HuH-7 (cell line): ENCODE results near the gene RNH1.

Experiments used
- DNase-seq: peaks from one replicate; pipeline ENCODE4 v3.0.0; 2011; ENCODE audit warnings: low spot score

The RNH1 gene

DNA sequence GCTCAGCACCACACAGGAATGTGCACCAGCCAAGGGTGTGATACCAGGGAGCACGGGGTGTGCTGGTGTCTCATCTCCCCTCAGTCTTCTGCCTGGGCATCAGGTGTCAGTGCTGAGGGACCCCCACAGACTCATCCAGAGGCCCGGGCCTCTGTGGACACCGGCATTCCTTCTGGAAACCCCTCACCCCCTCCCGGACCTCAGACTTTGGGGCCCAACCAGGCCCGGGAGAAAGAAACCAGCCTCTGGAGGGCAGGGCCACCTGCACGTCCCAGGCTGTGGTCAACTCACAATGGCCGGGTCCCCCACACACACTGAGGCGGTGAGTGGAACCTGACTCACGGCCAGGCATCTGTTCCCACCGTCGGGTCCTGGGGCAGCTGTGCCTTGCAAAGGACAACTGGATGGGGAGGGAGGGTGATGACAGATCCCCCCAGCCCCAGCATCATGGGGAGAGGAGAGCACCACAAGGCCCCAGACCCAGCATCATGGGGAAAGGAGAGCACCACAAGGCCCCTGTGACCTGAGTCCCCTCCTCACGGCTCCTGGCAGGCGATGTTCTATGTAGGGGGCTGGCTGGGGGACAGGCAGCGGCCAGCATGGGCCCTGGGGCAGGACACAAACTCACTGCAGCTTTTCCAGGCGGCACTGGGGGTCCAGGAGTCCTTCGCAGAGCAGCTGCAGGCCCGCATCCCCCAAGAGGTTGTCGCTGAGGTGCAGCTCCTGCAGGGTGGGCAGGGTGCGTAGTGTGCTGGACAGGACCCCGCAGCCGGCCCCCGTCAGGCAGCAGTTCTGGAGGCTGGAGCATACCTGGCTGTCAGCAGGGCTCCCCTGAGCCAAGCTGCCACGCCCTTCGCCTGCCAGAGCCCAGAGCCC lies 7.6 kb downstream of the RNH1 start:
- DNase-seq, result no peak

DNA sequence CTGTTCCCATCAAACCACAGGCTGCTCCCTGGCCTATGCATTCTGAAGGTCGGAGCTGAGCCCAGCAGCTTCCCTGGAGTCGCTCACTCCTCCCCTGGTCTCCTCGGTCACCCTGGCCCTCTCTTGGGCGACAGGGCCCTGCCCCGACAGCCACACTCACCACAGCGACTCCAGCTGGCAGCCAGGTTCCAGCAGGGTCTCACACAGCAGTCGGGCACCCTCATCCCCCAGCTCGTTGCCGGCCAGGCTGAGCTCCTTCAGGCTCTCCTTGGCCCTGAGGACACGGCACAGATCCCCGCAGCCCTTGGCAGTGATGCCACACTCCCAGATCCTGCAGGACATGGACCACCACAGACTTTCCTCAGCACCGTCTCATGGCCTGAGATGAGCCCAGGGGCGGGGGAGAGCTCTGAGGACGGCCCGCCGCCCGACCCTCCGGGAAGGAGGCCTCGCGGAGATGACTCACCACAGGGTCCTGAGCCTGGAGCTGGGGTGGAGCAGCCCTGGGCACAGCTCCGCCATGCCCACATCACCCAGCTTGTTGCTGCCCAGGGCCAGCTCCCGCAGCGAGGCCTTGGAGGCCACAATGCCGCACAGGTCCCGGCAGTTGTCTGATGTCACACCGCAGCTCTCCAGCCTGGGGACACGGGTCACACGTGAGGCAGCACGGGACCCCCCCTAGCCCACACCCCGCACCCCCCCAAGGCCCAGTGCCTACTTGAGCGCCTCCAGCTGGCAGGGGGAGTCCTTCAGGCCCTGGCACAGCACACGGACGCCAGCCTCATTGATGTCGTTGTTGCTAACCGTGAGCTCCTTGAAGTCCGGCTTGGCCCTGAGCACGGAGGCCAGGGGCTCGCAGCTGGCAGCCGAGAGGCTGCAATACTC lies 8.5 kb downstream of the RNH1 start:
- no peak for DNase-seq

DNA sequence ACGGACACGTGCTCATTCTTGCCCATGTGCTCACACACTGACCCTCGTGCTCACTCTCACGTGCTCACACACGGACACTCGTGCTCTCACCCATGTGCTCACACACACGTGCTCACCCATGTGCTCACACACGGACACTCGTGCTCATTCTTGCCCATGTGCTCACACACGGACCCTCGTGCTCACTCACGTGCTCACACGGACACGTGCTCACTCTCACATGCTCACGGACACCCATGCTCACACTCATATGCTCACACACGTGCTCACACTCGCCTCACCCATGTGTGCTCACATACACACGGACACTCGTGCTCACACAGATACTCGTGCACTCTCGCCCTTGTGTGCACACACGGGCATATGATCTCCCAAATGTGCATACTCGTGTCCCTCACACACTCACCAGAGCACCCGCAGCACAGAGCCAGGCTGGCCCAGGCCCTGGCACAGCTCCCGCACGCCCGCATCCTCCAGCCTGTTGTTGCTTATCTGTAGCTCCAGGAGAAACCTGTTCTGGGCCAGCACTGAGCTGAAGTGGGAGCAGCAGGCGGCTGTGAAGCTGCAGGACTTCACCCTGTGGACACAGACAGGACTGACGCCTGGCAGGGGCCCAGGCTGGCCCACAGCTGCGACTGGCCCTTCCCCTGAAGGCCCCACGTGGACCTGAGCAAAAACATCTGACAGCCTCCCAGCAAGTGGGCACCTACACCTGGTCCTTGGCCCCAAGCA lies 9.3 kb downstream of the RNH1 start:
- no peak for DNase-seq

DNA sequence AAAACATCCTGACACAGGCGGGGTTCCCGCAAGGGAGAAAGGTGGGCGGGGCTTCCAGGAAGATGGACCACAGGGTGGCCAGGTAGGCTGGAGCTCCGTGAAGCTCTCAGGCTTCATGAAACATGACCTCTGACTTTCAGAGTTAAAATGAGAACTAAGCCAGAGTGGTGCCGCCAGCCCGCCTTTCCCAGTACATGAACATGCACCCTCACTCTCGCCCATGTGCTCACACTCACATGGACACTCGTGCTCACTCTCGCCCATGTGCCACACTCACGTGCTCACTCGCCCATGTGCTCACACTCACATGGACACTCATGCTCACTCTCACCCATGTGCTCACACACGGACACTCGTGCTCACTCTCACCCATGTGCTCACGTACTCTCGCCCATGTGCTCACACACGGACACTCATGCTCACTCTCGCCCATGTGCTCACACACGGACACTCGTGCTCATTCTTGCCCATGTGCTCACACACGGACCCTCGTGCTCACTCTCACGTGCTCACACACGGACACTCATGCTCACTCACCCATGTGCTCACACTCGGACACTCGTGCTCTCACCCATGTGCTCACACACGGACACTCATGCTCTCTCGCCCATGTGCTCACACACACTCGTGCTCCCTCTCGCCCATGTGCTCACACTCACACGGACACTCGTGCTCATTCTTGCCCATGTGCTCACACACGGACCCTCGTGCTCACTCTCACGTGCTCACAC lies 10.0 kb downstream of the RNH1 start:
- no peak for DNase-seq

DNA sequence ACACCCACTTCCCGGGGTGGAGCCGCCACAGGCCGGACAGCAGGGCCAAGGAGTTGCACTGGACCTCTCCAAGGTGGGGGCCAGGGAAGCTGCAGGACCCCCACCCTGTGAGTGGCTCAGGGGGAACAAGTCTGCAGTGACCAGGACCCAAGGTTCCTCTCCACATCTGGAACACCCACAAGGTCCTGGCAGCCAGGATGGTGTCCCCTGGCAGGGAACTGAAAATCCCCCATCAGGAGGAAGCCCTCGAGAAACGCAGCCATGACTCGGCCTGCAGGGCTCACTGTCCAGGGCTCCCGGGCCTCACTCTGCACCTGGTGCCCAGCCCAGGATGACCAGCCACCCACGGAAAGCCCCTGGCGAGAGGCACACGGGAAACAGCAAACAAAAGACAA lies 11.5 kb downstream of the RNH1 start:
- DNase-seq, result no peak

DNA sequence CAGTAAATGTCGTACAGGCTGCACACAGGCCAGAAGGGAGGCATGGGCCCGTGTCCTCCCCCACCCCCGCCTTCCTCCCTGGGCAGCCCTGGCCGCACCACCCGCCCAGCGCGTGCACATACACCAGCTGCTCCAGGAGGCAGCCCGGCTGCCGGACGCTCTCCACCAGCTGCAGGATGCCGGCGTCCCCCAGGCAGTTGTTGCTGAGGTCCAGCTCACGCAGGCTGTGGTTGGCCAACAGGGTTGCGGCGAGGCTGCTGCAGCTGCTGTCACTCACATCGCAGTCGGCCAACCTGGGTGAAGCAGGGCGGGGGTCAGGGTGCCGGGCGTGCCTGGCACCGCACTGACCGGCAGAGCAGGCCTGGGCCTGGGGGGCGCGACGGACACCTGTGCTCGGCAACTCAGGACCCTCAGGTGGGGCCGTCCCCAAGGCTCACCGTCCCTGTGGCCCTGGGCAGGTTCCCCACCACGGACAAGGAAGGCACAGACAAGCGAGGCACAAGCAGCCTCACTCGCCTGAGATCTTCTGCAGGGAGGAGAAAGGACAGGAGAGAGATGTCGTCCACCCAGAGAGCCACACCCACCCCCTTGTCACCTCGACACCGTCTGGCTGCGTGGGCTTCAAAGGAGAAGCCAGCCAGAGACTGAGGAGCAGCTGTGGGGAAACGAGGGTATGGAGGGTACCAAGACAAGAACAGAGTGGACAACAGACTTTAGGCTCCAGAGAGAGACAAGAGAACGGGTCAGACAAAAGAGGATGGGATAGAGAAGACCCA lies 12.1 kb downstream of the RNH1 start:
- DNase-seq, result no peak

DNA sequence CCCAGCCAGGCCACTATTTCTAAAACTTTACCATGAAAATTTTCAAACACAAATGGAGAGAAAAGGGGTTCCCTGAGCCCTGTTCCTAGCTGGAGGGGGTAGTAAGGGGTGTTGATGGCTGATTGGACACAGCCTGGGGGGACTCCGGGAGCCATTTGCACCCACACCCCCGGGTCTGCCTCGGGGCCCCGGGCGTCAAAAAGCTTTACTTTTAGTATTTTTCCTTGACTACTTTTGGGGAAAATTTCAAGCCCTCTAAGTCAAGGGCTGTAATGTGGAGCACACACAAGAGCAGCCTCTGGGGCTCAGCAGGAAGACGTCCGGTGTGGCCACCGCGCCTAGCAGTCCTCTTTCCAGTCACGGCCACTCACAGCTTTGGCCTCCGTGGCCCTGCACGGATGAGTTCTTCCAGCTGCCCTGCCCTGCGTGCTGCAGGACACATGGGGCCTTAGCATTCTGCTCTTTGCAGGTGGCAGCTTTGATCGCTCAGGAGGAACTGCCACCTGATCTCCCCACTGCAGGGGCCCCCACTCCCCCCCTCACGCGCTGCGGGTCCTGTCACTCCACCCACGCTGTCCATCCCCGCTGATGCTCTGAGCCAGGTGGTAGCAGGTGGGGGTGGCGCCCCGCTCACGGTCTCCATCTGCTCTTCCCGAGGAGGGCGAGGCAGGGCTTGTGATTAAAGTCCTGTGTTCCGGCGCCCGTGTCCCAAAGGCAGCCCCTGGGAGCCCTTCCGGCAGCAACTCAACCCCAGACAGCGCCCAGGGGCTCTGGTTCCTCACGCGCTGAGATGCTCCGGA lies 14.4 kb downstream of the RNH1 start:
- DNase-seq, result no peak

DNA sequence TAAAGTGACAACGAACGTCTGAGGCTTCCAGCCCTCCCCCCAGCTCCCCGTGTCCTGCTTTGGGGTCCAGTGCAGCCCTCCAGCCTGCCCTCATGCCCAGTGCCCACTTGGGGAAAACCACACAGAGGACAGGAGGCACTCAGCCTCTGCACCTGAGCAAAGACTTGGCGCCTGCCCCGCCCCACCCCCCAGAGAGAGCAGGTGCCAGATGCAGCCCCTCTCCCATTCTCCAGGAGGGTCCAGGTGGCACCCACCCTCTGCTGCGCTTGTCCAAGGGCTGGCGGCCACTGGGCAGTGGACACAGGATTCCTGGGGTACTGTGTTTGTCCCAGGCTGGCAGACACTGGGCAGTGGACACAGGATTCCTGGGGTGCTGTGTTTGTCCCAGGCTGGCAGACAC lies 15.7 kb downstream of the RNH1 start:
- no peak for DNase-seq

DNA sequence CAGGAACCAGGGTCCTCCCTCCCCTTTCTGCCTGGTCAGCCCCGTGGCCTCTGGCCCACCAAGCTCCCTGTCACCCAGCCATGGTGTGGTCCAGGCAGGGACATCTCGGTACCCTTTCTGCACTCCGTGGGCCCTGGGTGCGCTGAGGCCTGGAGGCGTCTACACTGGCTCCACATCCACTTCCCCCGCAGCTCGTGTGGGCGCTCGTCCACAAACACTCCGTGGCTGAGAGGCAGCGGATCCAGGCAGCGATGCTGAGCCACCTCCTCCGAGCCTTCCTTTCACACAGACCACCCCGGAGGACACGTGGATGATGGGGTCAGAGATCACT lies 16.1 kb downstream of the RNH1 start:
- DNase-seq, result no peak

DNA sequence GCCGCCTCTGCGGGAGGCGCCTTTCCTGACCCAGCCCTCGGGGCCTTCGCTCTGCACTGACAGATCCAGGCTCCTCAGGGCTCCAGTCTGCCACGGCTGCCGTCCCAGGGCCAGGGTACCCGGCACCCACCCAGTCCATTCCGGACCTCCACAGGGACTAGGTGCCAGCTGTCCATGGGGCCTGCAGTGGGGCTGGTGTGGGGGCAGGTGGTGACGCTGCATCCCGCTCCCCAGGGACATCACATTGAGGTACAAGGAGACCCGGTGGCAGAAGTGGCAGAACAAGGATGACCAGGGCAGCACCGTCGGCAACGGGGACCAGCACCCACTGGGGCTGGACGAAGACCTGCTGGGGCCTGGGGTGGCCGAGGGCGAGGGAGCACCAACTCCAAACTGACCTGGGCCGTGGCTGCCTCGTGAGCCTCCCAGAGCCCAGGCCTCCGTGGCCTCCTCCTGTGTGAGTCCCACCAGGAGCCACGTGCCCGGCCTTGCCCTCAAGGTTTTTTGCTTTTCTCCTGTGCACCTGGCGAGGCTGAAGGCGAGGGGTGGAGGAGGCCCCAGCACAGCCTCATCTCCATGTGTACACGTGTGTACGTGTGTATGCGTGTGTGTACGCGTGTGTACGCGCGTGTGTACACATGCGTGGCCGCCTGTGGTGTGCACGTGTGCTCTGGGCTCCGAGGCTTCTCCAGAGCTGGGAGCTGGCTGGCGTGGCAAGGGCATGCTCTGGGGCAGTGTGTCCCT lies 16.7 kb downstream of the RNH1 start:
- DNase-seq, result no peak

DNA sequence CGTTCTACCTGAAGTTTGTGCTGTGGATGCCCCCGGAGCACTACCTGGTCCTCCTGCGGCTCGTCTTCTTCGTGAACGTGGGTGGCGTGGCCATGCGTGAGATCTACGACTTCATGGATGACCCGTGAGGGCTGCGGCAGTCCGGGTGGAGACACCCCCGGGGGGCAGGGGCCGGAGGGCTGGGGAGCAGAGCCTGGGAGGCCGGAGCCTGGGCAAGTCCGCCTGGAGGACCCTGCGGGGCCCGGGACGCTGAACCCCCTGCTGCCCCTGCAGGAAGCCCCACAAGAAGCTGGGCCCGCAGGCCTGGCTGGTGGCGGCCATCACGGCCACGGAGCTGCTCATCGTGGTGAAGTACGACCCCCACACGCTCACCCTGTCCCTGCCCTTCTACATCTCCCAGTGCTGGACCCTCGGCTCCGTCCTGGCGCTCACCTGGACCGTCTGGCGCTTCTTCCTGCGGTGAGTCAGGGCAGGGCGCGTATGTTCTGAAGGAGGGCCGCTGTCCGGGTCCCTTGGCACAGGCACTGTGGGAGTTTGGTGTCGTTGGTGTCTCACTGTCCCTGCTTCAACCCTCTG lies 17.3 kb downstream of the RNH1 start:
- DNase-seq, result no peak

DNA sequence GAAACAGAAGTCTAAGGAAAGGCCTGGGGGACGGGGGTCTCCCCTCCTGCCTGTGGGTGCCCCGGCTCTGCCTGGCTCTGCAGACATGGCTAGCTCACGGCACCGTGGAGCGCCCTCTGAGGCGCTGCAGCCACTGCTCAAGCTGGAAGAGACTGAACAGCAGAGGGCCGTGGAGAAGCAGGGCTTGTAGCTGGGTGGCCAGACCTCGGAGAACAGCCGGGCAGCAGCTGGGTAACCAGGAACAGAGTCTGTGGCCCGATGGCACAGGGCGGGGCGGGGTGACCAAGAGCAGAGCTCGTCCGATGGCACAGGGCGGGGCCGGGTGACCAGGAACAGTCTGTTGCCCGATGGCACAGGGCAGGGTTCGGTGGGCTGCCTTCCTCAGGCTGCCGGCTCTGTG lies 18.1 kb downstream of the RNH1 start:
- no peak for DNase-seq

DNA sequence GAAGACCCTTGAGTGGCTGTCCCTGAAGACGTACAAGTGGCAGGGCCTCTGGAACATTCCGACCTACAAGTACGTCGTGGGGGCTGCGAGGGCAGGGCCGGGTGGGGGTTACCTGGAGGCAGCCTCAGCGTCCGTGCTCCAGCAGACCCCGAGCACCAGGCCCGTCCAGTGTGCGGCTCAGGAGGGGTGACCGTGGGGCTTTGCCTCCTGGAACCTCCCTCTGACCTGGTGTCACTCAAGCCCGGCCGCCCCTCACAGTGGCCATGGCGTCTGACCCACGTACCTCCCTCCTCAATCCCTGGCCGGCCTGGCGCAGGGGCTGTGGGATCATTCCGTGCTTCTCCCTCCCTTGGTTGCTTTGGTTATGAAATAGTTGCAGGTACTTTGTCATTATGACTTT lies 18.5 kb downstream of the RNH1 start:
- DNase-seq, result no peak

DNA sequence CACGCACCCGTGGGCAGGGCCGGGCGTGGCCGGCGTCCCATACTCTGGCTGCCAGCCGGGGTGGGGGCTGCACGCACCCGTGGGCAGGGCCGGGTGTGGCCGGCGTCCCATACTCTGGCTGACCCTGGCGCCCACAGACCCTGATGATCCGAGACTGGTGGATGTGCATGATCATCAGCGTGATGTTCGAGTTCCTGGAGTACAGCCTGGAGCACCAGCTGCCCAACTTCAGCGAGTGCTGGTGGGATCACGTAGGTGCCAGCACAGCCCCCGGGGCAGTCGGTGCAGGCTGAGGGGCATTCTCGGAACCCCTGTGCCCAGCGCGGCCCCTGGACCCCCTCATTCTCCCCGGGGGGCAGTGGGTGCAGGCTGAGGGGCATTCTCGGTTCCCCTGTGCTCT lies 19.0 kb downstream of the RNH1 start:
- DNase-seq, result no peak

DNA sequence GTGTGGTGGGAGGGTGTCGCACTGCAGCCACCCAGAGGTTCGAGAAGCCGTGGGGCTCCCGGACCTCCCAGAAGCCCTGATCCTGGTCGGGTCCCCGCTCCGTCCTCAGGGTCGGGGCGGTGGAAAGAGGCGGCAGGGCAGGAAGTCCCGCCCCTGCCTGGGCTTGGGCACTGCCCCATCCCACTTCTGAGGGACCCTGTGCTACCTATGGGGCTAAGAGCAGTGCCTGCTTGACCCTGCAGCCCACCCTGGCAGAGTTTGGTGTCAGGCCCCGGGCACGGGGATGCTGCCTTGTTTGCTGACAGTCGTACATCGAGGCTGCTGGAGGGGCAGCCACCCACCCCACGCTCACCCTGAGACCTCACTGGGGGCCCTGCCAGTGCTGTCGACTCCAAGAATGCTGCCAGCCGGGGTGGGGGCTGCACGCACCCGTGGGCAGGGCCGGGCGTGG lies 19.4 kb downstream of the RNH1 start:
- no peak for DNase-seq

DNA sequence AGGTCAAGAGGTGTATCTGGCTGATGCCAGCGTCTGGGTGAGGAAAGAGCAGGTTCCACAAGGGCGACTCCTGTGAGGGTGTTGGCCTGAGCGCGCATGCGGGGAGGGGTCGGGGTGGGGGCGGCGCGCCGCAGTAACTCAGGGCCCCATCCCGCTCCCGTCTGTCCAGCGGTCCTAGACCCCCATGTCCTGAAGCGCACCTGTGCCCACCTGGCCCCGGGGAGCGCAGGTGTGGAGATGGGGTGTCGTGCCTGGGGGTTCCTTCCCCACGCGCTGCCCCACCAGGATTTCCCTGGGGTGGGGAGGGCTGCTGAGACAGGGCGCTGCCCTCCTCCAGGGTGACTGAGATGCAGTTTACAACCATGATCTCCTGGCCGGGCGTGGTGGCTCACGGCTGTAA lies 20.9 kb downstream of the RNH1 start:
- no peak for DNase-seq

DNA sequence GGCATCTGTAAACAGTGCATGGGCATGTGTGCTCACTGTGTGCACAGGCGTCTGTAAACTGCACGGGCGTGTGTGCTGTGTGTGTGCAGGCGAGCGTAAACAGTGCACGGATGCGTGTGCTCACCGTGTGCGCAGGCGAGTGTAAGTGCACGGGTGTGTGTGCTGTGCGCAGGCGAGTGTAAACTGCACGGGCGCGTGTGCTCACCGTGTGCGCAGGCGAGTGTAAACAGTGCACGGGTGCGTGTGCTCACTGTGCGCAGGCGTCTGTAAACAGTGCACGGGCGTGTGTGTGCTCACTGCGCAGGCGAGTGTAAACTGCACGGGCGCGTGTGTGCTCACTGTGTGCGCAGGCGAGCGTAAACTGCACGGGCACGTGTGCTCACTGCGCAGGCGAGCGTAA lies 22.4 kb downstream of the RNH1 start:
- DNase-seq, result no peak

DNA sequence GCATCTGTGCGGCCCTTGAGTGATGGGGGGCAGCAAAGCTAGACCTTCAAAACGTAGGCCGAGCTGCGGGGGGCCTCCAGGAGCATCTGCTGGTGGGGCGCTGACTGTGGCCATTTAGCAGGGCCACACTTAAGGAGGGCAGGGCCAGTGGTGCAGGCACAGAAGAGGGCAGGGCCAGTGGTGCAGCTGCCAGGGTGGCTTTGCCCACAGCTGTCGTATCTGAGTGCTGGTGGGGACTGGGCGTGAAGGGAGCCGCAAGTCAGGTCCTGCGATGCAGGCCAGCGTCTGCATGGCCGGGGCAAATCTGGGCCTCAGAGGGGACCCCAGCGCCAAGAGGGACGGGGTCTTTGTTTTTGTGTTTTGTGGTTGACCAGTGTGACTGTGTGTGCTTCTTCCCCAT lies 27.7 kb downstream of the RNH1 start:
- no peak for DNase-seq

DNA sequence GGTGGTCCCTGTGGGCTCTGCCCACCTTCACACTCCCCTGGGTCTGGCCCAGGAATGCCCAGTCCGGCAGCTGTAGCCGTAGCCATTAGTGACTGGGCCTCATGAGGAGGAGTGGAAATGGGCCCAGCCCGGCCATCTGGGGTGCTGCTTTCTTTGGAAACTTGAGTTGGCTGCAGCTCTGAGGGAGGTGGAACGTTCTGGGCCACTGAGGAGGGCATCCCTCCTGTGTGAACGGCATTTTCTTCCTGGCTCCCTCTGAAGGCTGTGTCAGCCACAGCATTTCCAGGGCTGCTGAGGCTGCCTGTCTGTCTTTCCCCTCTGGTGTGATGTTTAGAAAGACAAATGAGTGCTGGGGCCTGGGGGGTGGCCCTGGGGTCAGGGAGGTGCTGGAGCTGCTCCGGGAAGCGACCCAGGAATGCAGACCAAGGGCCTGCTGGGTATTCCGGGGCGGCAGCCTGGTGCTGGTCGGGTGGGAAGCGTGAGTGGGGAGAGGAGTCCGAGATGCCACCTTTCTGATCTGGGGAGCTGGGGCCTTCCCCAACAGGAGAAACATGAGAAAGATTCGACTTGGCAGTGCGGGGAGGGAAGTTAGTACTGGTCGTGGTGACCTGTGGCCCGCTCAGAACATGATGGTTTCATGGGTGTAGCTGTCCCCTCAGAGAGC lies 29.9 kb downstream of the RNH1 start:
- DNase-seq, result no peak
